ENCODE measurements around the gene ZFP57. TPM values are rescaled to one million over a fixed set of nuclear protein-coding genes. Genes with fewer than 3 reads are reported as not detected.

The ZFP57 gene
- total and polyA plus RNA-seq, 2 of the 13 experiments (the other 11 are each of a cell fraction or from before 2014, with no cell fraction given): not detected

- peaks cover 6% of the 10 kb centered on the region; the same call in 1 of the 2 replicates for H3K4me1 ChIP-seq (ENCODE audit: insufficient read depth, low read length)
- no TSS peak for BruUV-seq (replicated peaks)
- in situ Hi-C loops (cut with HindIII; ENCODE audit: extremely low pct_ligation_motif_present, low pct_unique_long_range_greater_than_20kb): no loop called here
- no peak overlapping the region for H3K4me3 ChIP-seq (replicated peaks in 1 of 3; ENCODE audit: insufficient read depth in 1 of 3, low read depth in 2 of 3, low read length in 3 of 3)
- intact Hi-C loops (cut with micrococcal nuclease; ENCODE audit: unreplicated experiment): loop anchor here (5.0 kb wide), 2 partner anchors 35 to 185 kb away; no protein-coding TSS in a partner anchor
- H3K9ac ChIP-seq (ENCODE audit: insufficient read depth, low read depth, low read length): no peak overlapping the region
- H3K27me3 ChIP-seq (ENCODE audit: control insufficient read depth in 1 of 2, insufficient read depth in 2 of 2, low read length in 2 of 2): peaks cover 0 to 6% of the 10 kb centered on the region in 2 experiments; a peak in 1 of 5 replicates
- no peak for TF ChIP-seq ZXDC (CRISPR knock-in tag; IDR thresholded peaks at IDR 0.05)
- TF ChIP-seq ZNF235 (CRISPR knock-in tag; IDR thresholded peaks at IDR 0.05; ENCODE audit: borderline replicate concordance): no peak
- TF ChIP-seq ZBTB39 (CRISPR knock-in tag; IDR thresholded peaks at IDR 0.05): no peak
- TF ChIP-seq RARG (CRISPR knock-in tag; IDR thresholded peaks at IDR 0.05; ENCODE audit: low read depth): no peak
- TF ChIP-seq TBX2 (CRISPR knock-in tag; IDR thresholded peaks at IDR 0.05; ENCODE audit: borderline replicate concordance): no peak
- no peak for TF ChIP-seq EP300 (IDR thresholded peaks at IDR 0.05; ENCODE audit: low read depth in 2 of 2, low read length in 2 of 2)
- no peak for TF ChIP-seq EP300 (CRISPR knock-in tag; IDR thresholded peaks at IDR 0.05; ENCODE audit: borderline replicate concordance)
- no peak for TF ChIP-seq ZNF274 (CRISPR knock-in tag; IDR thresholded peaks at IDR 0.05)
- no peak for TF ChIP-seq NFE2L1 (CRISPR knock-in tag; IDR thresholded peaks at IDR 0.05; ENCODE audit: borderline replicate concordance)
- no peak overlapping the region for H2AFZ ChIP-seq (ENCODE audit: low read length)
- CTCF ChIA-PET (ENCODE audit: low intra/inter-chr PET ratio, low total read pairs): no interaction called here
- H3K9me3 ChIP-seq (ENCODE audit: low read length): no peaks in the 10 kb centered on the region
- 73% methylated on average over 10 of the region's 10 CpGs for WGBS (ENCODE audit: low lambda C conversion rate)
- POLR2A ChIA-PET: no interaction called here
- H3K36me3 ChIP-seq (replicated peaks in 1 of 2; ENCODE audit: control insufficient read depth in 1 of 2, insufficient read depth in 2 of 2, low read length in 2 of 2): no peaks in the 10 kb centered on the region
- no peaks in the 10 kb centered on the region for H4K20me1 ChIP-seq (ENCODE audit: insufficient read depth, low read length)
- ATAC-seq (no peak), FAIRE-seq (no peak), DNase-seq (ENCODE audit: low spot score) (no peak)
- no peak overlapping the region for H3K27ac ChIP-seq (ENCODE audit: extremely low read length, insufficient read depth, low read length)
- no peaks in the 10 kb centered on the region for H3K79me2 ChIP-seq (ENCODE audit: insufficient read depth, low read length)
- no peak overlapping the region for H3K4me2 ChIP-seq (ENCODE audit: low read depth, low read length)
Observed at GRCh38 chr6:29652198-29652584, 28.8 kb downstream of the ZFP57 start.
